OCI-LY3 (cell line): ENCODE measurements around the gene SLC35F3.

Experiments used
- EZH2phosphoT487 ChIP-seq: fragments of 200-600 bp; shearing (Covaris generic); IDR thresholded peaks from 2 replicates; pipeline ENCODE4 v1.6.1; 2018; ENCODE audit warnings: antibody characterized with exemption, mixed run types, low read depth
- TF ChIP-seq, protein P1 (sequence below): fragments of 200-600, 300-600 bp; sonication (generic); IDR thresholded peaks from 2 replicates; pipeline ENCODE4 v1.5.1; 2014; ENCODE audit warnings: antibody characterized with exemption, low read length, low read depth

DNA sequence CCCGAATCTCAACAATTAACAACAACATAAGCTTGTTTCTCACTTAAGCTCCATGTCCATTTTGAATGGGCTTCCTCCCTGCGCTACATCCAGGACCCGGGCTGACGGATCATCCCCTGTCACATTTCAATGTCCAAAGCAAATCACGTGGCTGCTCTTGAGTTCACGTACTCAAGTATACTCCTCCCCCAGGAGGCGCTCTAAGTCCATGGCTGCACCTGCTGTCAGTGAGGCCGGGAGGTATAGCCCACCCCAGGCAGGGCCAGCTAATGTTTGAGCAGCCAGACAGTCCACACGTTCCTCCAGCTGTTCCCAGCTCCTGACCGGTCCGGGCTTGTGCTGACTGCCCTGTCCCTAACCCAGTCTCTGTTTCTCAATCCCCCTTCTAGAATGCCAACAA, 220.8 kb downstream of the SLC35F3 start:
- TF ChIP-seq, protein P1, sequence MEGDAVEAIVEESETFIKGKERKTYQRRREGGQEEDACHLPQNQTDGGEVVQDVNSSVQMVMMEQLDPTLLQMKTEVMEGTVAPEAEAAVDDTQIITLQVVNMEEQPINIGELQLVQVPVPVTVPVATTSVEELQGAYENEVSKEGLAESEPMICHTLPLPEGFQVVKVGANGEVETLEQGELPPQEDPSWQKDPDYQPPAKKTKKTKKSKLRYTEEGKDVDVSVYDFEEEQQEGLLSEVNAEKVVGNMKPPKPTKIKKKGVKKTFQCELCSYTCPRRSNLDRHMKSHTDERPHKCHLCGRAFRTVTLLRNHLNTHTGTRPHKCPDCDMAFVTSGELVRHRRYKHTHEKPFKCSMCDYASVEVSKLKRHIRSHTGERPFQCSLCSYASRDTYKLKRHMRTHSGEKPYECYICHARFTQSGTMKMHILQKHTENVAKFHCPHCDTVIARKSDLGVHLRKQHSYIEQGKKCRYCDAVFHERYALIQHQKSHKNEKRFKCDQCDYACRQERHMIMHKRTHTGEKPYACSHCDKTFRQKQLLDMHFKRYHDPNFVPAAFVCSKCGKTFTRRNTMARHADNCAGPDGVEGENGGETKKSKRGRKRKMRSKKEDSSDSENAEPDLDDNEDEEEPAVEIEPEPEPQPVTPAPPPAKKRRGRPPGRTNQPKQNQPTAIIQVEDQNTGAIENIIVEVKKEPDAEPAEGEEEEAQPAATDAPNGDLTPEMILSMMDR, result peak; percentile 96
- TF ChIP-seq EZH2phosphoT487, result no peak
